ENCODE measurements around the gene LRRIQ4.

LRRIQ4 gene

DNA sequence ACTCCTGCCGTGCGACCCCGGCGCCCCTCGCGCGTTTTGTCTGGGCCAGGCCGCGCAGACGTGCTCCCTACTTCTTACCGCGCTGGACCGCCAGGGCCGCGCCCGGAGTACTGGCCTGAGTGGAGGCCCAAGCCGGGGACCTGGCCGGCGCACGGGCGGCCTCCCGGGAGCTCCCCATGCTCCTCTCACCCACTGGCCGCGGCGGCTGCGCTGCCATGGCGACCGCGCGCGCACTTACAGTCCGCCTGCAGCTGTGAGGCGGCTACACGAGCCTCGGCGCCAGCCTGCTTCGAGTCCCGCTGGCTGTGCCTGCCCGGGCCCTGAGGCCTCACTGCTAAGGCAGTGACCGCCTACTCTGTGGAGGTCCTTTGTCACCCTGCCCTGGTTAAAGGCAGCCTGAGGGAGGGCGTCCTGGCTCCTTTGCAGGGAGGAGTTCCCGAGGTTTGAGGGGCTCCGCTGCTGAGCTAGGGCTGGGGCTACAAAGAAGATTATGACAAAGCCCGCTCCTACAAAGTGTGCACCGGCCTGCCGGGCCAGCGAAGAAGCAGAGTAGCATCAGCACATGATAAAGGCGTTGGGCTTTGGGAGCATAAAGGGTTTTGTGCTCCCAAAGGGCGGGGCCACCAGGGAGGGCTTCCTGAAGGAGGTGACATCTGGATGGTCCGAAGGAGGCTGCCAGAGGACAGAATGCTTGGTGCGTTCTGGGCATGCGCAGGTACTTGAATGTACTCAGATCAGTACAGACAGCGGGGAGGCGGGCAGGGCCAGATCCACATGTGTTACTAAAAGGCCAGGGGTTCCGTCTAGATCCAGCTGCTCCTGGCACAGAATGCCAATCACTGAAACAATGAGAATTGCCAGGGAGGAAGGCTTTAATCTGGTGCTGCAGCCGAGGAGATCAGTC, at the start of gene LRRIQ4, which contains the start of gene LRRC34:
LRRIQ4 (plus strand) TSS at position 539 of the 904 bp plus-strand sequence. CDS start 9,052 bp downstream, outside the sequence.
LRRC34 (minus strand) TSS at position 573 of the 904 bp plus-strand sequence; CDS start at position 217, 356 bp downstream.
- peak within 1 kb of the TSS; percentile 87 for H3K4me3 Mint-ChIP-seq
- DNase-seq (ENCODE audit: low spot score in 2 of 2) (peak; percentile 46 to 71), ATAC-seq (ENCODE audit: low read depth) (peak; percentile 57)
- H3K27me3 Mint-ChIP-seq: no peaks in the 10 kb centered on the region
- H3K9me3 Mint-ChIP-seq: peaks cover 5% of the 10 kb centered on the region
- H3K36me3 Mint-ChIP-seq: peaks cover 8% of the 10 kb centered on the region
- peaks cover 25% of the 10 kb centered on the region for H3K4me1 Mint-ChIP-seq
- H3K27ac Mint-ChIP-seq: peak within 1 kb of the TSS; percentile 83

DNA sequence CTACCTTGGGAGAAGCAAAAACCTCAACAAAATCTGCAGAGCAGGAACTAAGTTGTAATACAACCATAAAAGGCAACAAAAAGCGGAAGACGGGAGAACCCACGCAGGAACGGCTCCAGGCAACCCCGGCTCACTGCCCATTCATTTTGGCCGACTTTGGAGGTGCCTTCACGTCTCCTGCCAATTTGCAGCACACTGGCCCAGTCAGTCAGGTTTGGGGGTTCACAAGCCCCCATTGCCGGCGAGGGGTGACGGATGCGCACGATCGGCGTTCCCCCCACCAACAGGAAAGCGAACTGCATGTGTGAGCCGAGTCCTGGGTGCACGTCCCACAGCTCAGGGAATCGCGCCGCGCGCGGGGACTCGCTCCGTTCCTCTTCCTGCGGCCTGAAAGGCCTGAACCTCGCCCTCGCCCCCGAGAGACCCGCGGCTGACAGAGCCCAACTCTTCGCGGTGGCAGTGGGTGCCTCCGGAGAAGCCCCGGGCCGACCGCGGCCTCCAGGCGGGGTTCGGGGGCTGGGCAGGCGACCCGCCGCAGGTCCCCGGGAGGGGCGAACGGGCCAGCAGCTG, 48.3 kb upstream of the LRRIQ4 start:
- peak; percentile 62 to 78 for DNase-seq (ENCODE audit: low spot score in 2 of 2)
- Mint-ChIP-seq H3K27ac (peak overlapping the region; percentile 96), H3K4me1 (peaks cover 8% of the 10 kb centered on the region), H3K36me3 (no peaks in the 10 kb centered on the region), H3K9me3 (peaks cover 5% of the 10 kb centered on the region), H3K27me3 (no peaks in the 10 kb centered on the region), H3K4me3 (peak overlapping the region; percentile 96)
- peak; percentile 50 for ATAC-seq (ENCODE audit: low read depth)

DNA sequence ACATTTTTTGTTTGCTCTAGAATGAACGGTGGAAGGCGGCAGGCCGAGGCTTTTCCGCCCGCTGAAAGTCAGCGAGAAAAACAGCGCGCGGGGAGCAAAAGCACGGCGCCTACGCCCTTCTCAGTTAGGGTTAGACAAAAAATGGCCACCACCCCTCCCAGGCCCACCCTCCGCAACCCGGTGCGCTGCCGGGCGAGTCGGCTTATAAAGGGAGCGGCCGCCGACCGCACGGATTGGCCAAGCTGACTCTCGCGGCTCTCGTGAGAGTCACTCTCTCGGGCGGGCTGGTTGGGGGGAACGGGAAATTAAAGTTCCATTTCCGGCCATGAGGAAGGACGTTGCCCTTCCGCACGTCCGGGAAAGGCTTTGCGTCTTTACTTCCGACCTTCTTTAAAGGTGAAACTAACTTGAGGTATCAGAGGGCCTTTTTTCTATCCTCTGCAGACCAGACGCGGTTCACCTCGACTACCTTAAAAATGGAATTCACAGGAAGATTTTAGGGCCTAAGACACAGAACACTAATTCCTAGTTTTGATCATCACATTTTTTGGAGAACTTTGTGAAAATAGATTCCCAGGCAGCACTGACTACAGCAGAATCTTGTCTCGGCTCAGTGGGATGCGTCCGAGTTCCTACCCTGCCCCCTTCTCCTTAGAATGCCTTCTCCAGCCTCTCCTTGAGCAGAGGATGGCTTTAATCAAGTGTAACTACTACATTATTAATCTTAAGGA, 47.6 kb upstream of the LRRIQ4 start, which contains the start of gene TERC:
TERC (minus strand) TSS at position 179 of the 731 bp plus-strand sequence.
- peaks cover 5% of the 10 kb centered on the region for H3K9me3 Mint-ChIP-seq
- H3K27ac Mint-ChIP-seq: peak within 1 kb of the TSS; percentile 96
- no peaks in the 10 kb centered on the region for H3K36me3 Mint-ChIP-seq
- H3K4me1 Mint-ChIP-seq: peaks cover 8% of the 10 kb centered on the region
- no peaks in the 10 kb centered on the region for H3K27me3 Mint-ChIP-seq
- peak; percentile 79 for ATAC-seq (ENCODE audit: low read depth)
- peak within 1 kb of the TSS; percentile 96 for H3K4me3 Mint-ChIP-seq
- DNase-seq (ENCODE audit: low spot score in 2 of 2): peak in 1 of 2 donors; percentile 83

DNA sequence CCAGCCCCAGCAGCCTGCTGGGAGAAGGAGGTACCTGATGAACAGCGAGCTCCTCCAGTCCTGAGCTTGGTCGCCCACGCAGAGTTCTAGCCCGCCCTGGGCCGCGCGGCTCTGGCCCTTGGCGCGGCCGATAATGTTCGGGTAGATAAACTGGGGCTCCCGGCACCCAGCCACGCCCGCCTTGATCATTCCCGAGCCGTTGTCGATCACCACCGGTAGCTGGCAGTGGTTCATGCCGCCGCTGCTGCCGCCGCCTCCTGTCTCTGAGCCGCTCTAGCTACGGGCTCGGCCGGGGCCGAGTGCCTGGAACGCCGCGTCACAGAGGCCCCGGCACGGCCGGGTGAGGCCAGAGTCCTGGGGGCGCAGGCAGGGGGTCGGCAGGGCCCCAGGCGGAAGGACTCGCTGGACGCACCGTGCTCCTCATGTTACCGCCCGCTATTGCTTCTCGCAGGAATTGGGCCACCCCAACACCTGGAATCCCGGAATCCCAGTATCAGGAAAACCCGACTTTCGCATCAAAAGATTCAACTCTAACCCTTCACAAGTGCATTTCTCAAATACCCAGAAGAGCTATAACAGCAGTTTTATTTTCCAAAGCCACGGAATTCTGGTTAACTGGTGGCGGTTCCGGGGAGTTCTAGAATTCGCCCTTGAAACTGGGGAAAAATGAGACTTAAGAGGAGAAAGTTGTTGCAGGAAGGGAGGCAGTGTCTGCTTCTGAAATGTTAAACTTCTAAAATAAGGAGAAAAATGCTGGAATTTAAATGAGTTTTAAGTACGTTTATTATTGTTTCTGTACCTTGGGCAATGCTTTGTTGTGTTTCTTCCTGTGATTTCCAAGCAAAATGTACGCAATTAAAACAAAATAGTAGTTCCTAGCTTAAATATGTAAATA, 43.1 kb upstream of the LRRIQ4 start, which contains the start of gene ACTRT3:
ACTRT3 (minus strand) TSS at position 275 of the 895 bp plus-strand sequence; CDS start at position 234, 41 bp downstream.
- DNase-seq (ENCODE audit: low spot score in 2 of 2) (peak; percentile 42 to 47), ATAC-seq (ENCODE audit: low read depth) (peak; percentile 12)
- H3K4me1 Mint-ChIP-seq: peaks cover 4% of the 10 kb centered on the region
- H3K27ac Mint-ChIP-seq: peak within 1 kb of the TSS; percentile 53
- peak within 1 kb of the TSS; percentile 83 for H3K4me3 Mint-ChIP-seq
- H3K27me3 Mint-ChIP-seq: no peaks in the 10 kb centered on the region
- no peaks in the 10 kb centered on the region for H3K36me3 Mint-ChIP-seq
- peaks cover 5% of the 10 kb centered on the region for H3K9me3 Mint-ChIP-seq

DNA sequence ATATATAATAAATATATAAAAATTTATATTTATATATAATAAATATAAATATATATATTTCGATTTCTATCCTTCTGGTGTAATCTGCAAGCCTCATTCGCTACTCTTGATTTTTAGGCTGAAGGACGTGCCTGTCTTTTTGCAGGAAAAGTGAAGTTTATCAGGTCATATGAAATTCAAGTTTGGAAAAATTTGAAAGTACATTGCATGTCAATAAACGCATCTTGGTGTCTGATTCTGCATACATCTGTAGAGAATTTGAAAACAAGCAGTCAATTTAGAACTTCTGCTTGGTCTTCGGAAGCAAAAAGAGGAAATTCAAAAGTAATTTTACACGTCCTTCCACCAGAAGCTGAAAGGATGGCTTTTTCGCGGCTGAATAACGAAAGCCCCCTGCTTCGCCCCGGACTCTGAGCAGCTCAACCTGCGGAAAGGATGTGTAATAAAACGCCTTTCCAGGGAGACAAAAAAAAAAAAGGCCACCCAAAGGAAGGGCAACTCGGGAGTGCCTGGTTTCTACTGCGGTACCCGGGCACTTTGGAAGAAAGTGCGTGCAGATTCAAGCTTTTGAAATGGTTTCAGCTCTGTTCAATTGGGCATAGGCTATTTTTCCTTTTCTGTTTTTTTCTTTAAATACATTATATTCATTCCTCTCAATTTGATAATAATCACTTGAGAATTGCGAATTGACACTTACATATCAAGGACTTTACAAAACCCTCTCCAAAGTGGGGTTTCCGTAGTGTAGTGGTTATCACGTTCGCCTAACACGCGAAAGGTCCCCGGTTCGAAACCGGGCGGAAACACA, 41.0 kb upstream of the LRRIQ4 start:
- DNase-seq (ENCODE audit: low spot score in 2 of 2) (peak; percentile 65 to 88), ATAC-seq (ENCODE audit: low read depth) (peak; percentile 15)
- no peaks in the 10 kb centered on the region for H3K9me3 Mint-ChIP-seq
- H3K36me3 Mint-ChIP-seq: peaks cover 2% of the 10 kb centered on the region
- peaks cover 11% of the 10 kb centered on the region for H3K4me1 Mint-ChIP-seq
- peak overlapping the region; percentile 99 for H3K27ac Mint-ChIP-seq
- peak overlapping the region; percentile 99 for H3K4me3 Mint-ChIP-seq
- H3K27me3 Mint-ChIP-seq: no peaks in the 10 kb centered on the region

DNA sequence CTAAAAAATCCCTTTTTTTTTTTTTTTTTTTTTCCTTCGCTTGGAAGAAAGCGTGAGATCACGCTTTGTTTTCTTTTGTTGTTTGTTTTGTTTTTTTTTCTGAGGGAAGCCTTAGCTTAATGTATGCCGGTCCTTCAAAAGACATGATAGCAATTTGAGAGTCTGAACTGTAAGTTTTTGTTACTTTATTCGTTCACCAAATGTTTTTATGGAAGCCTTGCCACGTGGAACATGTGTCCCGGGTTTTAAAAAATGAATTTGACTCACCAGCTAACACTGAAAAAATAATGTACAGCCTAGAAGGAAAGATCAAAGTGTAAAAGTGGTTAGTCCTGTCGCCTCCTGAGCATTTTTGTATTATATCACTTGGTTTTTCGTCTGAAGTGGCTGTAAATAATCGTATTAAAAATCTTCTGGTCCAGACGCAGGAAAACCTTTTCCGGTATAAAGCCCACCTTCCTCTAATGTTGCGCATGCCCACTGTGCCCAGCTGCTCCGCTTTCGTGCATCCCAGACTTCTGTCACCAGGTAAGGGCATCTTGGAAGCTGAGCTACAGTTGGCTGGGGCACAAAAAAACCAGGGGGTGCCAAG, 40.3 kb upstream of the LRRIQ4 start:
- Mint-ChIP-seq H3K4me1 (peaks cover 17% of the 10 kb centered on the region), H3K4me3 (peak overlapping the region; percentile 99), H3K9me3 (no peaks in the 10 kb centered on the region), H3K27ac (peak overlapping the region; percentile 99), H3K27me3 (no peaks in the 10 kb centered on the region), H3K36me3 (peaks cover 4% of the 10 kb centered on the region)
- DNase-seq (ENCODE audit: low spot score in 2 of 2): no peak
- peak; percentile 18 for ATAC-seq (ENCODE audit: low read depth)

DNA sequence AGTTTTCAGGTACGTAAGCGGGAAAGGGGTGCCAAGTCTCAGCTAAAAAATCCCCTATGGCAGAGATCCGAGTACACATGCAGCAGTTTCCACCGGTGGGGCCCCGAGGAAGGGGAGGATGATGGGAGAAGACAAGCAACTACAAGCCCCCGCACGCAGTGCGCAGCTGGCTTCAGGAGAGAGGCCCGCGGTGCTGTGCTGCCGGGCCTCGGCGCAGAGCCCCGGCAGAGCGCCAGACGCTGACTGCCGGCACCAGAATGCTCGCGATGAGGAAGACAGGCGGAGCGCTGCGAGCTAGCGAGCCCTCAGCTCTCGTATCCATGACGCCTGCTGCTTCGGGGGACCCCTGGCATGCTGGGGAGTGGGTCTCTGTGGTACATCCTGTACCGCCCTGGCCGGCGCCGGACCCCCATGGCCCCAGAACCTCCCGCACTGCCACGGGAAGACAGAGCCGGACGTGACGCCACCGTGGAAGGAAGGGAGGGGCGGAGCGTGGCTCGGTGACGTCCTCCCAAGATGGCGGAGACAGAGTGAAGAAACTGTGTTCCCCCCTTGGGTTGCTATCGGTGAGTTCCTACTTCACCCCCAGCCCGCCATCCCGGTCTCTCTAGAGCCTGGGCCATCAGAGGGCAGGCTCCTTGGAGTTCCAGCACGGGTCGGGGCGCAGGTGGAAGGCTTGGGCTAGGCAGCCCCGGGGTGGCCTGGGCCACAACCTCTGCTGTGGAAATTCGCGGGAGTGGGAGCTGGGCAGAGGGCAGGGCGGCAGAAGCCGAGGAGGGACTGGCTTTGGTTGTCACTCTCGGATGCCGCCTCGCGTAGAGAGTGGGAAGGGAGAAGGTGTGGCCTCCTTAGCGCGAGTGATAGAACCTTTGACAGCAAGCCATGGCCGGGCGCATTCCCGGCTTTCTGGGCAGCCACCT, 39.5 kb upstream of the LRRIQ4 start, which contains the start of gene MYNN:
MYNN (plus strand) TSS at position 500 of the 920 bp plus-strand sequence. CDS start 900 bp downstream, outside the sequence.
- peaks cover 5% of the 10 kb centered on the region for H3K36me3 Mint-ChIP-seq
- peaks cover 17% of the 10 kb centered on the region for H3K4me1 Mint-ChIP-seq
- H3K27me3 Mint-ChIP-seq: no peaks in the 10 kb centered on the region
- ATAC-seq (ENCODE audit: low read depth) (peak; percentile 80), DNase-seq (ENCODE audit: low spot score in 2 of 2) (peak; percentile 89 to 92)
- no peaks in the 10 kb centered on the region for H3K9me3 Mint-ChIP-seq
- H3K4me3 Mint-ChIP-seq: peak within 1 kb of the TSS; percentile 99
- H3K27ac Mint-ChIP-seq: peak within 1 kb of the TSS; percentile 99

DNA sequence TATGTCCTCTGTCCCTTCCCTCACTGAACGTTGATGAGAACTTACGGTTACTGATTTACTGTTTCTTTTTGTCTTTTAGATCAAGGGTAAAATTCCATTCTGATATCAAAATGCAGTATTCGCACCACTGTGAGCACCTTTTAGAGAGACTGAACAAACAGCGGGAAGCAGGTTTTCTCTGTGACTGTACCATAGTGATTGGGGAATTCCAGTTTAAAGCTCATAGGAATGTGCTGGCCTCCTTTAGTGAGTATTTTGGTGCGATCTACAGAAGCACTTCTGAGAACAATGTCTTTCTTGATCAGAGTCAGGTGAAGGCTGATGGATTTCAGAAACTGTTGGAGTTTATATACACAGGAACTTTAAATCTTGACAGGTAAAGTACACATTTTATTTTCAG, 38.5 kb upstream of the LRRIQ4 start:
- Mint-ChIP-seq H3K4me1 (peaks cover 20% of the 10 kb centered on the region), H3K36me3 (peaks cover 9% of the 10 kb centered on the region), H3K27me3 (no peaks in the 10 kb centered on the region), H3K4me3 (peak overlapping the region; percentile 99), H3K27ac (peak overlapping the region; percentile 99), H3K9me3 (no peaks in the 10 kb centered on the region)
- ATAC-seq (ENCODE audit: low read depth) (no peak), DNase-seq (ENCODE audit: low spot score in 2 of 2) (no peak)

DNA sequence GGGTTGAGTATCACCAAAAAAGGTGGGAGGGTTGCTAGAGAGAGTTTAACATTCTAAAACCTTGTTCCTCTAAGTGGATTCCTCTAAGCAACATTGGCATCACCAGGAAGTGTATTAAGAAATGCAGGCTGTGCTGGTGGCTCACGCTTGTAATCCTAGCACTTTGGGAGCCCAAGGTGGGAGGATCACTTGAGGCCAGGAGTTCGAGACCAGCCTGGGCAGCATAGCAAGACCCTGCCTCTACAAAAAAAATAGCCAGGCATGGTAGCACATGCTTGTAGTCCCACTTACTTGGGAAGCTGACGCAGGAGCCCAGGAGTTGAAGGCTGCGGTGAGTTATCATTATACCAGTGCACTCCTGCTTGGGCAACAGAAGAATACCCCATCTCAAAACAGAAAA, 34.8 kb upstream of the LRRIQ4 start:
- Mint-ChIP-seq H3K27ac (no peak overlapping the region), H3K4me1 (peaks cover 31% of the 10 kb centered on the region), H3K27me3 (no peaks in the 10 kb centered on the region), H3K9me3 (no peaks in the 10 kb centered on the region), H3K4me3 (no peak overlapping the region), H3K36me3 (peaks cover 28% of the 10 kb centered on the region)
- no peak for ATAC-seq (ENCODE audit: low read depth)
- no peak for DNase-seq (ENCODE audit: low spot score in 2 of 2)

DNA sequence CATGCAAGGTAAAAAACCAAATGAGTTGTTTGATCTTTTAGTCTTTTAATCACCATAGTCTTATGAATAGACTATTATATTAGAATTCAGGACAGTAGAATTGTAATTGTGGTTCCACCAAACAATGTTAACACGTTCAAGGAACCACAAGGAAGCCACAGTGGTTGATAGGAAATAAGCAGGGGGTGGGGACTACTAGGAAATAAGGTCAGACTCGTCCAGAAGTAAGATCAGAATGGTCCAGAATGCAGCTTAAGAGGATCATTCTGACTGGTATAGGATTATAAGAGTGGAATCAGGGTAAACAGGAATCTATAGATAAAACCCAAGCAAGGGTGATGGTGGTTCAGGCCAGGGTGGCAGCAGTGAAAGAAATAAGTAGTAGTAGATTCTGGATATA, 31.9 kb upstream of the LRRIQ4 start:
- no peak for ATAC-seq (ENCODE audit: low read depth)
- Mint-ChIP-seq H3K9me3 (no peaks in the 10 kb centered on the region), H3K4me1 (peaks cover 29% of the 10 kb centered on the region), H3K4me3 (no peak overlapping the region), H3K36me3 (peaks cover 30% of the 10 kb centered on the region), H3K27ac (no peak overlapping the region), H3K27me3 (no peaks in the 10 kb centered on the region)
- no peak for DNase-seq (ENCODE audit: low spot score in 2 of 2)

DNA sequence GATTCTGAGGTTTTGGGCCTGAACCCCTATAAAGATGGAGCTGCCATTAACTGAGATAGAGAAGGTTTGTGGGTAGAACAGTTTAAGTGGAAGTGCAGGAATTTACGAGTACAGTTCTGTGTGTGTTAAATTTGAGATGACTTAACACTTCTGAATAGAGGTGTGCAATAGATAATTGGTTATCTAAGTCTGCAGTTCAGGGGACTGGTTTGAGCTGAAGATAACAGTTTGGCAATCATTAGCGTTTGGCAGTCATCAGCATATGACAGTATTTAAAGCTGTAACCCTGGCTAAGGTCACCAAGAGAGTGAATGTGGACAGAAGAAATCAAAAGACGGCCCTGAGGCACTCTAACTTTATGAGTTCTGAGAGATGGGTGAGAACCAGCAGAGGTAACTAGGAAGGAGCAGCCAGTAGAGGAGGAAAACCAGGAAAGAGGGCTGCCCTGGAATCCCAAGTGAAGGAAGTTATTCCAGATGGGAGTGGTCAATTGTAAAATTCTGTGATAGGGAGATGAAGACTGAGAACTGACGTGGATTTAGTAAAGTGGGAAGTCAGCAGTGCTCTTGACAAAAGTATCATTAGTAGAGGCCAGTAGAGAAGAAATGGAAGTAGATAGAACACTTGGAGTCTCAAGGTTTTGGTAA, 31.3 kb upstream of the LRRIQ4 start:
- H3K27ac Mint-ChIP-seq: no peak overlapping the region
- no peak for ATAC-seq (ENCODE audit: low read depth)
- peaks cover 36% of the 10 kb centered on the region for H3K36me3 Mint-ChIP-seq
- peaks cover 24% of the 10 kb centered on the region for H3K4me1 Mint-ChIP-seq
- no peaks in the 10 kb centered on the region for H3K27me3 Mint-ChIP-seq
- no peak overlapping the region for H3K4me3 Mint-ChIP-seq
- H3K9me3 Mint-ChIP-seq: no peaks in the 10 kb centered on the region
- no peak for DNase-seq (ENCODE audit: low spot score in 2 of 2)

All from memory B cell (primary cell).